ENCODE measurements around the gene TPP1. TPM values are rescaled to one million over a fixed set of nuclear protein-coding genes. Genes with fewer than 3 reads are reported as not detected.

The TPP1 gene
- total RNA-seq, 1 donor from 2014 or later, result 37.7 TPM

DNA sequence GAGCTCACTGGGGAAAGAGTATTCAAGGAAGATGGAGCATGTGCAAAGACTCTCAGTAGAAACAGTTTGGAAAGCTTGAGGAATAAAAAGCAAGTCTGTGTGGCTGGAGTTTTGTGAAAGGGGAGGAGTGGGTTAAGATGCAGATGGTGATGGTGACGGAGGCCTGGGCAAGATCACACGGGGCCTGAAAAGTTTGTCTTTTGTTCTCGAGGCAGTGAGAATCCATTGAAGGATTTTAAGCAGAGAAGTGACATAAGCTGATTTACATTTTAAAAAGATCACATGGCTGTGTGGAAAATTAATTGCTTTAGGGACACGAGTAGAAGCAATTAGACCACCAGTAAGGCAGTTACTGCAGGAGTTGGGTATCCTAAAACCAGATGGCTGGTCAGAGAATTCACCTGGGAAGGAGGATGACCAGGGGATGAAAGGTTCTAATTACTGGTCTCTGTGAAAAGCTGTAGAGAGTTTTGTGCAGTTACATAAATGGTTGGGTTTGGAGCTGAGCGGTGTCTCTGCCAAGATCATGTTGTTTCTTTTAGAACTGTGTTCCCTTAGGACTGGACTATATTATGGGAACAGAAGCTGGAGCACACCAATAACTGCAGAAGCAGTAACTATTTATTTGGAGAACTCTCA is 22.9 kb downstream of the TPP1 start:
- no peak for DNase-seq
- Mint-ChIP-seq H3K4me3 (ENCODE audit: unreplicated experiment) (peak overlapping the region; percentile 40), H3K36me3 (ENCODE audit: unreplicated experiment) (no peaks in the 10 kb centered on the region), H3K27ac (ENCODE audit: unreplicated experiment) (peak overlapping the region; percentile 85), H3K4me1 (ENCODE audit: low read depth, unreplicated experiment) (peaks cover 20% of the 10 kb centered on the region), H3K27me3 (ENCODE audit: unreplicated experiment) (peaks cover 2% of the 10 kb centered on the region), H3K9me3 (ENCODE audit: unreplicated experiment) (peaks cover under 1% of the 10 kb centered on the region)
- TF ChIP-seq, protein P1, sequence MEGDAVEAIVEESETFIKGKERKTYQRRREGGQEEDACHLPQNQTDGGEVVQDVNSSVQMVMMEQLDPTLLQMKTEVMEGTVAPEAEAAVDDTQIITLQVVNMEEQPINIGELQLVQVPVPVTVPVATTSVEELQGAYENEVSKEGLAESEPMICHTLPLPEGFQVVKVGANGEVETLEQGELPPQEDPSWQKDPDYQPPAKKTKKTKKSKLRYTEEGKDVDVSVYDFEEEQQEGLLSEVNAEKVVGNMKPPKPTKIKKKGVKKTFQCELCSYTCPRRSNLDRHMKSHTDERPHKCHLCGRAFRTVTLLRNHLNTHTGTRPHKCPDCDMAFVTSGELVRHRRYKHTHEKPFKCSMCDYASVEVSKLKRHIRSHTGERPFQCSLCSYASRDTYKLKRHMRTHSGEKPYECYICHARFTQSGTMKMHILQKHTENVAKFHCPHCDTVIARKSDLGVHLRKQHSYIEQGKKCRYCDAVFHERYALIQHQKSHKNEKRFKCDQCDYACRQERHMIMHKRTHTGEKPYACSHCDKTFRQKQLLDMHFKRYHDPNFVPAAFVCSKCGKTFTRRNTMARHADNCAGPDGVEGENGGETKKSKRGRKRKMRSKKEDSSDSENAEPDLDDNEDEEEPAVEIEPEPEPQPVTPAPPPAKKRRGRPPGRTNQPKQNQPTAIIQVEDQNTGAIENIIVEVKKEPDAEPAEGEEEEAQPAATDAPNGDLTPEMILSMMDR (IDR thresholded peaks at IDR 0.05; ENCODE audit: partially characterized antibody, unreplicated experiment), result no peak

GRCh38 chr11:6594142-6594768 is 25.0 kb downstream of the TPP1 start:
- no peak for DNase-seq
- peaks cover 2% of the 10 kb centered on the region for H3K27me3 Mint-ChIP-seq (ENCODE audit: unreplicated experiment)
- TF ChIP-seq, protein P1 (IDR thresholded peaks at IDR 0.05; ENCODE audit: partially characterized antibody, unreplicated experiment), result peak; percentile 24
- H3K9me3 Mint-ChIP-seq (ENCODE audit: unreplicated experiment), result no peaks in the 10 kb centered on the region
- peaks cover 20% of the 10 kb centered on the region for H3K4me1 Mint-ChIP-seq (ENCODE audit: low read depth, unreplicated experiment)
- H3K27ac Mint-ChIP-seq (ENCODE audit: unreplicated experiment), result no peak overlapping the region
- no peaks in the 10 kb centered on the region for H3K36me3 Mint-ChIP-seq (ENCODE audit: unreplicated experiment)
- H3K4me3 Mint-ChIP-seq (ENCODE audit: unreplicated experiment), result no peak overlapping the region

GRCh38 chr11:6588018-6588417 is 31.2 kb downstream of the TPP1 start:
- H3K4me1 Mint-ChIP-seq (ENCODE audit: low read depth, unreplicated experiment), result peaks cover 3% of the 10 kb centered on the region
- no peak overlapping the region for H3K4me3 Mint-ChIP-seq (ENCODE audit: unreplicated experiment)
- H3K27me3 Mint-ChIP-seq (ENCODE audit: unreplicated experiment), result no peaks in the 10 kb centered on the region
- peaks cover 14% of the 10 kb centered on the region for H3K36me3 Mint-ChIP-seq (ENCODE audit: unreplicated experiment)
- TF ChIP-seq, protein P1 (IDR thresholded peaks at IDR 0.05; ENCODE audit: partially characterized antibody, unreplicated experiment), result no peak
- no peak for DNase-seq
- peaks cover 6% of the 10 kb centered on the region for H3K9me3 Mint-ChIP-seq (ENCODE audit: unreplicated experiment)
- H3K27ac Mint-ChIP-seq (ENCODE audit: unreplicated experiment), result no peak overlapping the region

DNA sequence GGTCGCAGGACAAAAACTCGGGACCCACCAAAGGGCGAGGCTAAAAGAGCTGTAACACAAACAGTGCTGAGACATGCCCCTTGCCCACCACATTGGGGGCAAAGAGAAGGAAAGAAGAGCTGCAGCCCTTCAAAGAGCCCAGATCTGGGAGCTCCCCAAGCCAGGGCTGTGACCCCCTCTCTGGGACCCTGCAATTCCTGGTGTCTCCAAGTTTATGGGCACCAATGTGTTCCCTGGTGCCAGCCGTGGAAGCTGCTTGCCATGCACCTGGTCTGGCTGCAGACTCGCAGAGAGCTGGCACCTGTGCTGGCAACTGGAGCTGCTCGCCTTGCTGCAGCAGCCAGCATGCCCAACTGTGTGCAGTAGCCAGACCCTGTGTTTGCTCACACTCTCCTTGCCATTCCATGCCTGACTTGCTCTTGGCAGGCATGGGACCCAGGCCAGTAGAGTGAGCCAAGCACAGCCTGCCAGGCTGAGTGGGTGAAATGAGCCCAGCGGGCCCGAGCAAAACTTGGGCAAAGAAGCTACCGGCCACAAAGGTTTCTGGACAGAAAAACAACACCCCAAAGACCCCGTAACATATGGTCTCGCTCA is 31.8 kb downstream of the TPP1 start:
- Mint-ChIP-seq H3K27ac (ENCODE audit: unreplicated experiment) (no peak overlapping the region), H3K36me3 (ENCODE audit: unreplicated experiment) (peaks cover 18% of the 10 kb centered on the region), H3K27me3 (ENCODE audit: unreplicated experiment) (no peaks in the 10 kb centered on the region), H3K9me3 (ENCODE audit: unreplicated experiment) (peaks cover 8% of the 10 kb centered on the region), H3K4me3 (ENCODE audit: unreplicated experiment) (no peak overlapping the region), H3K4me1 (ENCODE audit: low read depth, unreplicated experiment) (peaks cover 3% of the 10 kb centered on the region)
- no peak for DNase-seq
- TF ChIP-seq, protein P1 (IDR thresholded peaks at IDR 0.05; ENCODE audit: partially characterized antibody, unreplicated experiment), result no peak
